ENCODE measurements around the gene RGS14. TPM values are rescaled to one million over a fixed set of nuclear protein-coding genes. Genes with fewer than 3 reads are reported as not detected.
"Not testable (repeated sequence)": the region's sequence is repeated elsewhere in the genome, so short reads cannot be mapped to it uniquely, and the experiment has no call there.

Gene RGS14
- total RNA-seq, 4 donors from 2014 or later = 16.5 to 49.6 (median 24.4) TPM

DNA sequence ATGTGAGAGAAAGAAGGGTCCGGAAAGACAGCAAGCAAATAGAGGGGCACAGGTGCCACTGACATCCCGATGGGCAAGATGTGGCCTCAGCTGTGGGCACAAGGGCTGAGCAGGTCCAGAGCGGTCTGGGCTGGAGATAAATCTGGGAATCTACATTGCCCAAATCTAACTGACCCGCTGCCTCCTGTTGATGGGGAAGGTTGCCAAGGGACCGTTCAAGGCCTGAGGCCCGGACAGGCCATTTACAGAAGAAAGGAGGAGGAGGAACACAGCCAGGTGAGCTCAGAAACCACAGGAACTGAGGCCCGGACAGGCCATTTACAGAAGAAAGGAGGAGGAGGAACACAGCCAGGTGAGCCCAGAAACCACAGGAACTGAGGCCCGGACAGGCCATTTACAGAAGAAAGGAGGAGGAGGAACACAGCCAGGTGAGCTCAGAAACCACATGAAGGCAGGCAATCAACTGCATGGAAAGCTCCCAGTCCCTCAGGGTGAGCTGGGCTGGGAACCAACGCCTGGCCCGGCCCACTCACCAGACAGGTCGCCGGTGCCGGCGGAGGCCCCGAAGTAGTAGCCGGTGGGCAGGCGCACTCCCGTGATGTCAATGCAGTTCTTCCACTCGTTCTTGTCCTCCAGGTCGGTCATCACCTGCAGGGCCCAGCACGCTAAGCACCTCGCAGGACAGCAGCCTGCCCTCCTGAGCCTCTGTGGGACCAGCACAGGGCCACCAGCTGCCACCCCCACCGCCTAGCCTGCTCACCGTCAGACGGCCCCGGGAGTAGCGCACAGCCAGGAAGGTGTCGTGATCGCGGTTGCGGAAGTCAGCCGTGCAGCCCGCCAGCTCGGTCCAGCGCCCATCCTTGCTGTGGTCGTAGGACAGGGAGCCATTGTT lies 20.9 kb upstream of the RGS14 start:
- intact Hi-C loops (cut with DNase I; ENCODE audit: low total_unique reads) = no loop called here
- WGBS, 2 donors (ENCODE audit: low coverage in 1 of 2) = 94% methylated on average over 36 of the region's 36 CpGs; no CpG with 5 or more reads in 1 of the 2 donors
- in situ Hi-C loops (cut with MboI; ENCODE audit: low pct_ligation_motif_present in 1 of 4, low pct_unique_long_range_greater_than_20kb in 1 of 4, low sequenced_read_pairs in 3 of 4) = no loop called here
- no peak for TF ChIP-seq POLR2A (IDR thresholded peaks at IDR 0.05)
- no peak for TF ChIP-seq POLR2AphosphoS5 (IDR thresholded peaks at IDR 0.05)
- no peak for TF ChIP-seq CTCF (IDR thresholded peaks at IDR 0.05)
- TF ChIP-seq EP300 (IDR thresholded peaks at IDR 0.05; ENCODE audit: low read depth) = no peak
- peaks cover 0 to 54% (median 21%) of the 10 kb centered on the region in 4 donors for H3K36me3 ChIP-seq
- H3K4me1 ChIP-seq = no peaks in the 10 kb centered on the region
- no peak overlapping the region for H3K4me3 ChIP-seq
- DNase-seq = no peak
- H3K27me3 ChIP-seq = no peaks in the 10 kb centered on the region
- no peak overlapping the region for H3K27ac ChIP-seq
- no peaks in the 10 kb centered on the region for H3K9me3 ChIP-seq

DNA sequence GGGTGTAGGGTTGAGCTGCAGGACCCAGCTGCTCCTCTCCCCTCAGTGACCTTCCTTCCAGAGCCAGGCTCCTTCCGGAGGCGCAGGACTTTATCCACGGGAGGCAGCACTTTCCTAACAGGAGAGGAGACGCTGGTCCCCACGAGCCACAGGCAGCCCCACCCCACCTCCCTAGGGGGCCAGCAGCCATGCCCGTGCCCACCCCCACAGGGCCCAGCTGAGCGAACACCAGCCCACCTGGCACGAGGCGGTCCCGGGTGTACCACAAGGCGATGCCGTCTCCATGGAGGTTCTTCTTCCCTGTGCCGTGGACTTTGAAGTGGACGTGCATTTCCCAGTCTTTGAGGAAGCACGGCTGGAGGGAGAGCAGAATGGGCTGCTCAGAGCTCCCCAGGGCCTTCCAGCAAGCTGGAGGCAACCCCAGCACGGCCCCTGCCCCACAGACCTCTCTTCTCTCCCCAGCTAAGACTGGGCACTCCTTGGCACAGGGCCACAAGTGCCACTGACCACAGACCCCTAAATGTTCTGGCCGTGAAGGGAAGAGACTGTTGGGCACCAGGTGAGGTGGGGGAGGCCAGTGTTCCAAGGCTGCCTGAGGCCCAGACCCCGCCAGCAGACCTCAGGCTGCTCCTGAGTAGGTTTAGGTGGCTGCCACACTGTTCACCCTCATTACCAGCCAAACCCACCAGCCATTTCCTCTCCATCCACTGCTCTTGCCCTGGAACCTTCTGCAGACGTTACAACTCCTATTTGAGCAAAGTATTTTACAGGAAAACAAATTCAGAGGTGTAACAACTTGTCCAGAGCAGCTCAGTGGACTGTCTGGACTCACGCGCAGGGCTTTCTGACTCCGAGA lies 19.2 kb upstream of the RGS14 start:
- TF ChIP-seq POLR2AphosphoS5 (IDR thresholded peaks at IDR 0.05) = no peak
- TF ChIP-seq CTCF (IDR thresholded peaks at IDR 0.05) = no peak
- no peak for TF ChIP-seq EP300 (IDR thresholded peaks at IDR 0.05; ENCODE audit: low read depth)
- no peak for TF ChIP-seq POLR2A (IDR thresholded peaks at IDR 0.05)
- in situ Hi-C loops (cut with MboI; ENCODE audit: low pct_ligation_motif_present in 1 of 4, low pct_unique_long_range_greater_than_20kb in 1 of 4, low sequenced_read_pairs in 3 of 4) = no loop called here
- 93 to 100% methylated on average over 2 to 22 of the region's 22 CpGs for WGBS, 2 donors (ENCODE audit: low coverage in 1 of 2)
- Histone ChIP-seq H3K4me1 (no peaks in the 10 kb centered on the region), H3K27me3 (no peaks in the 10 kb centered on the region), H3K27ac (no peak overlapping the region), H3K36me3 (peaks cover 0 to 51% (median 24%) of the 10 kb centered on the region in 4 donors), H3K4me3 (no peak overlapping the region), H3K9me3 (no peaks in the 10 kb centered on the region)
- intact Hi-C loops (cut with DNase I; ENCODE audit: low total_unique reads) = no loop called here
- no peak for DNase-seq

DNA sequence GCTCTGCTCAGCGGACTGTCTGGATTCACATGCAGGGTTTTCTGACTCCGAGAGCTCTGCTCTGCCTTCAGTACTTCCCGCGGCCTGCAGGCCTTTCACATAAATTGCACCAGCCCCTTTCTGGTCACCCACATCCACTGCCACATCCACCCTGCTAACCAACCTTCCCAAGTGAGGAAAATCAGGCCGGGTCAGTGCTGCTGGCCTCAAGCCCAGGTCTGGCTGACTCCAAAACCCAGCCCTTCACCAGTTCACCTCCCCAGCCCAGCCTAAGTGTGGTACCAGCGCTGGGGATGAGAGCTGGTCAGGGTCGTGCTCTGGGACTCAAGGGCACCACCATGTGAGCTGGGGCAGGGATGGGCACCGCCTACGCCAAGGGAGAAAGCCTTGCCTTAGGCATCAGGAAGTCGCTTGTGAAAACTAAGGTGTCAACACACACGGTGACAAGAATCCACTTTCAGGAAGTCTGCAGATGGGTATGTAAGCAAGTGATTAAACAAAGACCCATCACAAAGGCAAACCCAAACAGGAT lies 18.6 kb upstream of the RGS14 start:
- peaks cover 0 to 45% (median 20%) of the 10 kb centered on the region in 4 donors for H3K36me3 ChIP-seq
- TF ChIP-seq CTCF (IDR thresholded peaks at IDR 0.05) = no peak
- TF ChIP-seq POLR2A (IDR thresholded peaks at IDR 0.05) = no peak
- no peak for TF ChIP-seq POLR2AphosphoS5 (IDR thresholded peaks at IDR 0.05)
- TF ChIP-seq EP300 (IDR thresholded peaks at IDR 0.05; ENCODE audit: low read depth) = no peak
- no peaks in the 10 kb centered on the region for H3K9me3 ChIP-seq
- no peaks in the 10 kb centered on the region for H3K27me3 ChIP-seq
- 83% methylated on average over 11 of the region's 11 CpGs; no CpG with 5 or more reads in 1 of the 2 donors for WGBS, 2 donors (ENCODE audit: low coverage in 1 of 2)
- no peak overlapping the region for H3K27ac ChIP-seq
- H3K4me1 ChIP-seq = no peaks in the 10 kb centered on the region
- H3K4me3 ChIP-seq = no peak overlapping the region
- intact Hi-C loops (cut with DNase I; ENCODE audit: low total_unique reads) = no loop called here
- in situ Hi-C loops (cut with MboI; ENCODE audit: low pct_ligation_motif_present in 1 of 4, low pct_unique_long_range_greater_than_20kb in 1 of 4, low sequenced_read_pairs in 3 of 4) = no loop called here
- no peak for DNase-seq

GRCh38 chr5:177343000-177343399 lies 14.7 kb upstream of the RGS14 start:
- H3K36me3 ChIP-seq = peaks cover 0 to 22% (median 6%) of the 10 kb centered on the region in 4 donors
- intact Hi-C loops (cut with DNase I; ENCODE audit: low total_unique reads); H3K27me3 ChIP-seq; in situ Hi-C loops (cut with MboI; ENCODE audit: low pct_ligation_motif_present in 1 of 4, low pct_unique_long_range_greater_than_20kb in 1 of 4, low sequenced_read_pairs in 3 of 4); H3K4me1 ChIP-seq; DNase-seq; H3K27ac ChIP-seq; H3K9me3 ChIP-seq; H3K4me3 ChIP-seq: not testable (repeated sequence)
- WGBS, 2 donors (ENCODE audit: low coverage in 1 of 2) = 91 to 93% methylated on average over 5 to 14 of the region's 14 CpGs
